Panc1 (cell line): ENCODE data around the gene EPHA10.

Experiments
- CTCF ChIP-seq: fragments of 450-650 bp; IDR thresholded peaks from 2 replicates; pipeline ENCODE4 v1.5.1; 2017; ENCODE audit warnings: mild to moderate bottlenecking
- POLR2AphosphoS5 ChIP-seq: IDR thresholded peaks from 2 replicates; pipeline ENCODE4 v1.6.1; 2012; ENCODE audit warnings: mild to moderate bottlenecking, low read depth, low read length, moderate library complexity
- REST ChIP-seq, 2 experiments: IDR thresholded peaks; 2 replicates each; pipeline ENCODE4 v1.6.1; 2011 to 2012; ENCODE audit warnings: low read depth in 2 of 2, control low read depth in 1 of 2, low read length in 1 of 2, mild to moderate bottlenecking in 1 of 2, moderate library complexity in 1 of 2; ENCODE audit not compliant: insufficient read depth in 1 of 2
- SIN3A ChIP-seq: IDR thresholded peaks from 2 replicates; pipeline ENCODE4 v1.6.1; 2012; ENCODE audit warnings: low read depth, mild to moderate bottlenecking, low read length, moderate library complexity, borderline replicate concordance; ENCODE audit not compliant: insufficient read depth
- TCF7L2 ChIP-seq: IDR thresholded peaks from 2 replicates; pipeline ENCODE4 v1.6.1; 2011; ENCODE audit warnings: mild to moderate bottlenecking, low read depth, low read length, inconsistent platforms

GRCh38 chr1:37666241-37666867, 98.6 kb downstream of the EPHA10 start:
- TF ChIP-seq CTCF: no peak
- no peak for TF ChIP-seq POLR2AphosphoS5
- no peak for TF ChIP-seq SIN3A
- no peak for TF ChIP-seq REST (IDR thresholded peaks at IDR 0.05; ENCODE audit: insufficient read depth in 1 of 2, low read depth in 2 of 2, low read length in 1 of 2)
- TF ChIP-seq TCF7L2: no peak
